MM.1S (cell line): Measurements from ENCODE around the gene ANGPT4.

Experiments used
- CTCF ChIP-seq: fragments of 300-600 bp; sonication (generic); IDR thresholded peaks from 2 replicates; pipeline ENCODE4 v1.5.1; 2016; ENCODE audit warnings: antibody characterized with exemption, low read length, mixed read lengths
- EZH2 ChIP-seq: fragments of 300-600 bp; sonication (generic); optimal IDR thresholded peaks from 2 replicates; pipeline ENCODE3; 2017; ENCODE audit warnings: low read depth, mild to moderate bottlenecking, antibody characterized with exemption, low read length, mixed read lengths

- TF ChIP-seq CTCF, result no peak
- TF ChIP-seq EZH2, result no peak
Measured at GRCh38 chr20:840503-840857, 75.7 kb downstream of the ANGPT4 start.
